GM18951 (cell line): ENCODE results near the gene ADGRD1.

Source experiments
- POLR2A ChIP-seq: IDR thresholded peaks from 4 replicates; pipeline ENCODE4 v1.6.1; 2011; ENCODE audit warnings: mild to moderate bottlenecking; ENCODE audit not compliant: insufficient read length, insufficient read depth; ENCODE audit errors: extremely low read depth
- in situ Hi-C: fragments of 300-500 bp; cut with MboI; formaldehyde crosslinking; loops from one replicate; pipeline ENCODE4 v1.12.0; 2022; ENCODE audit warnings: low sequenced_read_pairs, mixed read lengths, inconsistent platforms; ENCODE audit not compliant: unreplicated experiment

The ADGRD1 gene

DNA sequence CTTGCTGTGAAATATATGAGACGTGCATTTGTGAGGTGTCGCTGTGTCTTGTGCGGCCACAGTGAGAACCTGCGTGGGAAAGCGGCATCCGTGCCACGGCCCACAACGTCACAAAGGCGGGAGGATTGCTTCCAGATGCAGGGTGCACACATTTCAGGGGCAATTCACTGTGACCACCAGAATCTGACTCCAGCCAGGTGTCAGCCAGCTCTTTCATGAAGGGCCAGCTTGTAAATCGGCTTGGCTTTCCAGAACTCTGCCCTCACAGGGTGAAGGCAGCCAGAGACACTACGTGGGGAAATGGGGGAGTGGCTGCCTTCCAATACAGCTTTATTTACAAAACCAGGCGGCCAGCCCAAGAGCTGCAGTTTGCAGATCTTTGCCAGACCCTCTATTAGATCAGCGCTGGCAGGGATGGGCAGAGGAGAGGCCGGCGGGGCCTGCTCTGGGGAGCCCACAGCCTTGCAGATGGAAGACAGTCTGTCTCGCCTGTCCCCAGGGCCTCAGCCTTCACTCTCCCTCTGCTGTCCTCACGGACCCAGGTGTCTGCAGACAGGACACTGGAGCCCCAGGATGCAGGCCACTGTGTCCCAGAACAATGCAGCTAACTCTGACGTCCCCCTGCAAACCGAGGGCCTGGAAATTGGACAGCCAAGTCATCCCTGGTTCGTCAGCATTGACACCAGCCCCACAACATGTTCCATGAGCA, 53.5 kb downstream of the ADGRD1 start:
- in situ Hi-C loops, result no loop called here
- TF ChIP-seq POLR2A, result no peak

DNA sequence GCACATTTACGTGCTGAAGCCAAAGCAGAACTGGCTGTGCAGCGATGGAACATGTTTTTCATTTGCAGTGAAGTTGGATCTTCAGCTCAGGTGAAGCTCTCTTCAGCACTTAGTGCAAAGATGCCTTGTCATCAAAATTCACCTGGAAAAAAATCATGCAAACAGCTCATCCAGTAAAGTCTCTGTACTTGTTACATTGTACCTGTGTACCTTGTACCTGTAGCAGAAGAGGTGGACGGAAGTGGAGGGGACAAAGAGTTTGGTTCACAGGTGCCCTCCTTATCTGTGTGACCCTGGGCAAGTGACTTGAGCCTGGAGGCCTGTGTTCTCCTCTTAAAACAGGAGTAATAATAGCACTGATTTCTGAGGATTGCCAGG, 54.0 kb downstream of the ADGRD1 start:
- TF ChIP-seq POLR2A, result no peak
- in situ Hi-C loops, result no loop called here

DNA sequence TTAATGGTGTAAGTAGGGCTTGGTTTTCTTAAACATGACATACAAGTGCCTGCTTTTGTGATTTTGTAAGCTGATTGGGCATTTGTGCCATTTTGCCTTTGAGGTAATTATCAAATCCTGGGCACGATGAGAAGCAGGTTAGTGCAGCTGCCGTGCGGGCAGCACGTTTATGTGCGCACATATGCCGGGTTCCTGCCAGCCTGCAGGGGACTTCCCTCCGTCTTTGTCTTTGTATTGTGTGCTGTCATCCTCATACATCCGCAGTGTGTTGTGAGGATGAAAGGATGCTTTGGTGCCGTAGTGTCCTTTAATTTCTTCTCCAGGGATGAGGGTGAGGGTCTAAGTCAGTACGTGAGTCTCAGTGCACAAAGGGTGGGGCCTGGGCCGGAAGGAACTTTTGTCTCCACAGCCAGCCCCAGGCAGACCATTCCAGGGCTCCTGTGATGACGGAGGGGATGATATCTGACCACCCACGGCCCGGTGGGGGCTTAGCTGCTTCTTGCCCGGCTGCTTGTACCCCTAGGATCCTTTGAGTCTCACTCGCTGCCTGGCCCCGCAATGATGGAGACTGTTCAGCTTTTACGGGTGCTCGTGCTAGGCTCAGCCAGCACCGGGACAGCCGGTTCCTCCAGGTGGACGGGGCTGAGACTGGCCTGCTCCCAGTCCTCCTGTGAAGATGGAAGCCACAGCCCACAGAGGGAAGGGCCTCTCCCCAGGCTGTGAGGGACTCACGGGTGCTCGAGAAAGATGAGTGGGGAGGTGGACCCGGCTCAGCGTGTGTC, 54.6 kb downstream of the ADGRD1 start:
- no peak for TF ChIP-seq POLR2A
- in situ Hi-C loops, result no loop called here

DNA sequence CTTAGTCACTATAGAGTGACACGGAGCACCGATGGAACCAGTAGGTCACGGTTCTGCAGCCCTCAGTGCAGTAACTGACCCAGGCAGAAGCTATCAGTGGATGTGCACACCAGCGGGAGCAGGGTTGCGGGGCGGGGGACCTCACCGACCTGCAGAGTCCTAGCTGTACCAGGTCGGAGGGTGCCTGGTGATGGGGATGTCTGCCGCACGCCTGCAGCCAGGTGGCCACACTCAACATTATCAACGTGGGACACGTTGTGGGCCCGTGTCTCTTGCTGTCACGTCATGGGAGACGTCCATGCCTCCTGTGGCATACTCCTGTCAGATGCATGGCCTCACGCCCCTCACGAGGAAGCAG, 55.2 kb downstream of the ADGRD1 start:
- in situ Hi-C loops, result no loop called here
- no peak for TF ChIP-seq POLR2A

DNA sequence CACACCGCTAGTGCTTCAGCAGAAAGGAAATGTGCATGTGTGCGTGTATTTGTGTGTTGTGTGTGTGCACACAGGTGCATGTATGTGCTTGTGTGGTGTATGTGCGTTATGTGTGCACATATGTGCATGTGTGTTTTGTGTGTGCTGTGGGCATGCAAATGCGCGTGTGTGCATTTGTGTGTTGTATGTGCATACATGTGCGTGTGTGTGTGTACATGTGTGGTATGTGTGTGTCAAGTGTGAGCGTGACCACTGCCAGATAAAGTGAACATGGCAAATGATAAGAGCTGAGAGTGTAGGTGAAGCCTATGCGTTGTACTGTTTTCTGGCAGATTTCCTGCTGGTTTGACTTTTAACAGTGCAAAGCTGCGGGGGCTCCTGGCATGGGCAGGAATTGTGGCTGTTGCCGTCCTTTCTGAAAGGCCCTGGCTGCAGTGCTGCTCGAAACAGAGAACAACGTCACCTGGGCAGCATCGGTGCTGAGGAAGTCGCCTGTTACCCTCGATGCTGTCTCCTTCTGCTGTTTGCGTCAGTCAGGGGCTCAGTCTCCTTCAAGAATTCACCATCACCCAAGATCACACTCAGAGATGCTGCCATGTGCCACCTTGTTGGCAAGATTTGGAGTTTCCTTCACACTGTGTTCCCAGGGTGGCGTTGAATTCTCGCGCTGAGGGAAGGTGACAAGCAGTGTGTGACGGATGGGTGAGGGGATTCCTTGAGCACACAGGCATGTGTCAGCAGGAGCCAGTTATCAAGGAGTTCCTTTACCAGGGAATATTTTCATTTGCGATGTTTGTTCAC, 56.1 kb downstream of the ADGRD1 start:
- in situ Hi-C loops, result no loop called here
- TF ChIP-seq POLR2A, result no peak

DNA sequence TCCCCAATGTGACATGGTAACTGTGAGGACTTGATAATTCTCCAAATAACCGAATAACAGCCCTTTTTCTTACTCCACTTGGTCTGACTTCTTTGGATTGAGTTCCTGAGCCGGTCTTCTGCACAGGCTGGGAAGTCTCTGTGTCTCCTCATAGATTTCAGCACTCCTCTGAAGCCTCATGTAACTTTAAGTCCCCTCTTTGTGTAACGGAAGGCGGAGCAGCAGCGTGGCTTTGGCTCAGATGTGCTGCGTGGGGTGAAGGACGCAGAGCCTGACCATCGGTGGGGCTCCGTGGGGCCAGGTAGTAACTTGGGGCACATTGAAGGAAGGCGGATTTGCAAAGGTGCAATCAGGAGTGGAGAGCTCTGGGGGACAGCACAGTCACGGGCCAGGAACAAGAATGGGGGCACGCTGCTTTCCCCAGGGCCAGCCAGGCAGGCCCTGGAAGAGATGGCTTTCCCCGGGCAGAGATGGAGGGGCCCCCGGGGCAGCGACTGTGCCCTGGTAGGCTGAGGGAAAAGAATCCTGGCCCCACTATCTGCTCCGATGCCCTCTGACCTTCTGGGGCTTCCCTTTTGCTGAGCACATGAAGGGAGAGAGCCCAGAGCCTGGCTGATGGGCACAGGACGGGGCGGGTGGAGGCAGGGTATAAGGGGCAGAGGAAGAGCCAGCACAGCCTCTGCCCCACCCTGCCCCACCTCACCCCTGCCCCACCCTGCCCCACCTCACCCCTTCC, 56.9 kb downstream of the ADGRD1 start:
- TF ChIP-seq POLR2A, result no peak
- in situ Hi-C loops, result no loop called here

DNA sequence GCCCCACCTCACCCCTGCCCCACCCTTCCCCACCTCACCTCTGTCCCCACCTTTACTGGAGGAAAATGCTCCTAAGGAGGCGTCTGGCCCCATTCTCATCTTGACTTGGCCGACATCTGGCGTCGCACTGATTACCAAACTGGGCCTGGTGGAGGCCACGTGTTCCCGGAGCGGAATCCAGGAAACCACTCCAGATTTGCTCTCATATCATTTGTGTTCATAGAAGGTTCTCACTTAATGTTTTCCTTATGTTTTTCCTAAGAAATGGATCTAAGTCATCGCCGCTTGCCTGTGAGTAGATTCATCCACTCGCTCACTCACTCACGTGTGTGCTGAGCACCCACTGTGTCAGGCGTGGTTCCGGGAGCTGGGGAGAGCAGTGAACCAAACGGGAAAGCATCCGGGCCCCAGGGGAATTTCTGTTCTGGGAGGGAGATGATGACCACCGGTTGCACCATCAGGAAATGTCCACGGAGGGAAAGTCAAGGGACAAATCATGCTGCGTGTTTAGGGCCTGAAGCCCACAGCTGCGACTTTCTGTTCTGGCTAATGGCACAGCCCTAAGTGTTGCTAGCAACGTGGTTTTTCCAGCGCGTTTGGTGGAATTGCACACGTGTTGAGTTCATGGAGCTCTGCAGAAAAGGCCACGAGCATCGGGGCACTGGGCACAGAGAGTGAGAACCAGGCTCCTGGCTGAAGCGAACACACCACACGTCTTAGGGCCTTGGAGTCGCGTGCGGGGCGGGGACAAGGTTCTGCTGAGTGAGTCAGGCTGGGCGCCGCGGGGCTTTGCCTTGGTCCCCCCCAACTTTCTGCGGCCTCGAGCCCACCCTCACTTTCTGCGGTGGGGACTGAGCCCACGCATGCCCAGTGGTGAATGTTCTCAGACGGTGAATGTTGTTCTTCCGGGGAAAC, 57.7 kb downstream of the ADGRD1 start:
- in situ Hi-C loops, result no loop called here

DNA sequence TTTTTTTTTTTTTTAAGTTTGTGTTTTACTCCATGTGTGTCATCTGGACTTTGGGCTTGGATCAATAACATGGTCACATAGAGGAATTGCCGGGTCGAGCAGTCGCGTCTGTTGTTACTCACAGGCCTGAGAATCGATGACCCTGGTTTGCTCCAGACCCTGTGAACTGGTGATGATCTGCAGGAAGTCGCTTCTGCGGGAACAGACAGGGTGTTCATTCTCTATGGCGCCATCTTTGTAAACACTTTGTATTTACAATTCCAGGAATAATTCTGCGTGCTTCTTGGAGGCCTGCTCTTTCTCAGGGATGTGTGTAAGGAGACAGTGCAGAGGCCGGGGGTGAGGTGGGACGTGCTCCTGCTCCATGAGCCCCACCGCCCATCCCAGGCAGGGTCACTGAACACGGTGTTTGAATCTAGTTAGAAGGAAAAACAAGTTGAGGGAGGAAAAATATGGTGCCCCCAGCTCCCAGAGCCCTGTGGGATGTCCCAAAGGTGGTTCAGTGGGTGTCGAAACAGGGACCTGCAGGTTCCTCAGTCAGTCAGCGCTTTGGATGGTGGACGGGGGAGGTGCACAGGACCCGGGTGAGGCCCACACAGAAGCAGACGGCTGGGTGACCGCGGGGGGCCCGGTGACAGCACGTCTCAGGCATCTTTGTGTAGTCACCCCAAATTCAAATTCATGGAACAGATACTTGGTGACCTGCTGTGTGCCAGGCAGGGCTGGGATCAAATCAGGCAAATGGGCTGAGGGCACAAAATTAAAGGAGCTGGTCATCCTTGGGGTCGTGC, 58.8 kb downstream of the ADGRD1 start:
- in situ Hi-C loops, result no loop called here
- TF ChIP-seq POLR2A, result no peak

More for the DNA sequence above, 57.7 kb downstream of the ADGRD1 start:
- no peak for TF ChIP-seq POLR2A

DNA sequence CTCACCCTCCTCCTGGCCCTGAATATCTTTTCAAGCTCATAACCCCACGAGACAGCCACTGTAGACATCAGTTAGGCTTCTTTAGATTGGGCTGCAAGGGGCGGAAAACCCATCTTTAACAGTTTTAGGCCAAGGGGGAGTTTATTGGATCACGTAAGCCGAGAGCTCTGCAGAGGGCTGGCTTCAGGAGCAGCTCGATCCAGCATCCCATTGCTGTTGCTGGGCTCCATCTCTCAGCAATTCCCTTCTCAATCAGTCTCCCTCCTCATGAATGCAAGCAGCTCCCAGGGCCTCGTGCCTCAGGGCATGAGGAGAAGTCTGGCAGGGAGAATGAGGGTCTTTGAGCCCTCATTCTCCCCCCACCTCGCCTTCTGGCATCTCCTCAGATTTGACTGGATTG, 59.4 kb downstream of the ADGRD1 start:
- in situ Hi-C loops, result no loop called here
- no peak for TF ChIP-seq POLR2A

DNA sequence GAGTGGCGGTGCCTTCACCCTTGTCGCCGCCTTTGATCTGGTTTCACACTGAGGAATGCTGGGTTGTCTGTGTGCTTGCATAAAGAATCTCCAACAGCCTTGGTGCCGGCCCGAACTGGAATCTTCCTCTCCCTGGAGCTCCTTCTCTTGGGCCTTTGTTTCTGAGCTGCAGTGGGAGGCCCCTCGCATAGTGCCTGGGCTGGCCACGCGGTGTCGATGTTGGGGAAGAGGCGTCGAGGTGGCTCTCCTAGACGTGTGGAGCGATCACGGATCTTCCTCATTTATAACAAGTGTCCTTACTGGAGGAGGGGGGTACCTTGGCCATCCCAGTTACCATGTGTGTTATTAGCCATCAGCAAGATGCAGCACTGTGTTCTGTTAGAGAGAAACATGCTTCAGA, 60.6 kb downstream of the ADGRD1 start:
- in situ Hi-C loops, result no loop called here
- no peak for TF ChIP-seq POLR2A

DNA sequence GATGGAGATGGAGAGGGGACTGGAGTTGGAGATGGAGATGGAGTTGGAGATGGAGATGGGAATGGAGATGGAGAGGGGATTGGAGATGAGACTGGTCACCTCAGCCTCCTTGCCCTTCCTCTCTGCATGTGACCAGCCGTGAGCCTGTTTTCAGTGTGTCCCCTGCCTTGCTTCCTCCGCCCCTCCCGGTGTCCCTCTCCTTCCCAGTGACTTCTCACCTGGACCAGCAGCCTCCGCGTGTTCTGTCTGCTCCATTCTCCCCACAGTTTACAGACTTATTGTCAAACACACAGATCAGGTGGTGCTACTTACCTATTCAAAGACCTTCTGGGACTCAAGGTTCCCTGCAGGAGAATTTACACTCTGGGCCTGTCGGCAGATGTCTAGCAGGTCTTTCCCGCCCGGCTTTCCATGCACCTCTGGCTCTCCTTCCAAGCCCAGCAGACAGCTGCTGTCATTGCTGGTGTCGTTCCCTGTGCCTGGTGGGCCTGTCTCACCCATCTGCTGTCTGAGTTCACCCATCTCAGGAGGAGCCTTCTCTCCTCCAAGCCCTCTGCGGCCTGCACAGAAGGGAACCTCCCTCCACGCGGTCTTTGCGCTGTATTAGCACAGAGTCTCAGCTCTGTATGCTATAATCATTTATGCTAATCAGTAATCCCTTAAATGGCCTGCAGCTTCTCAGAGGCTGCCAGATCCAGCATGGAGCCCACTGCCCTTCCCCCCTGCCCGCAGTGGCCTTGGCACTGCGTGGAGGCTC, 62.1 kb downstream of the ADGRD1 start:
- in situ Hi-C loops, result no loop called here
- no peak for TF ChIP-seq POLR2A
